ENCODE results near the gene SPEG.

SPEG gene

DNA sequence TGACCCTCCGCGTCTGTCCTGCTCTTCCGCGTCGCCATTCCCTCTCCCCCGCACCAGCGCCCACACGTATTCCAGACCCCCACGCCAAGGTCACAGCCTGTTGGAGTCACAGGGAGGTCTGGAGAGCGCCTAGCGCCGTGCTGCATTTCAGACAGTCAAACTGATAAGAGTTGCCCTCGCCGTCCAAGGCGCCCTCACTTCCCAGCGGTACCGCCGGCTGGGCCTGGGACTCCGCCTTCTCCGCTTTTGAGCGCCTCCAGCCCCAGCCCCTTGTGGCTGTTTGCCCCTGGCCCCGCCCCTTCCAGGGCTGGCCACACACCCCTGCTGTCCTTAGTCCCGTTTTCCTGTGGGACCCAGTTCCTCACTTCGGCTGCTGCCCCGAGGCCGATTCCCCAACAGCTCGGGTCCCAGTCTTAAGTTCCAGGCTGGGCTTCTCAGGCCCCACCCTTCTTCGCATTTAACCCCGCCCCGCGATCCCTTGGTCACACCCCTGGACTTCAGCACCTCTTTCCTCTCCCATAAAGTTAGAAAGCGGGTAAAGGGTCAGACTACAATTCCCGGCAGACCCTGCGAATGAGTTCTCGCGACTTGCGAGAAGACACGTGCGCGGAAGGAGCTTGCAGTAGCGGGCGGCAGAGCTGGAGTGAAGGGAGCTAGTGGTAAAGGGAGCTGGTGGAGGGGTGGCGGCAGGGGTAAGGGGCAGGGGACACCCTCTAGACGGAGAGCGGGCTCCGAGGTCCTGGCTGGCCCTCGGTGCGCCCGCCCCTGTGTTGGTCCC is 63.8 kb downstream of the SPEG start, which contains the start of gene GMPPA:
GMPPA (plus strand) TSS at position 612 of the 778 bp plus-strand sequence. CDS start 1,085 bp downstream, outside the sequence.
- TF ChIP-seq, protein P1, sequence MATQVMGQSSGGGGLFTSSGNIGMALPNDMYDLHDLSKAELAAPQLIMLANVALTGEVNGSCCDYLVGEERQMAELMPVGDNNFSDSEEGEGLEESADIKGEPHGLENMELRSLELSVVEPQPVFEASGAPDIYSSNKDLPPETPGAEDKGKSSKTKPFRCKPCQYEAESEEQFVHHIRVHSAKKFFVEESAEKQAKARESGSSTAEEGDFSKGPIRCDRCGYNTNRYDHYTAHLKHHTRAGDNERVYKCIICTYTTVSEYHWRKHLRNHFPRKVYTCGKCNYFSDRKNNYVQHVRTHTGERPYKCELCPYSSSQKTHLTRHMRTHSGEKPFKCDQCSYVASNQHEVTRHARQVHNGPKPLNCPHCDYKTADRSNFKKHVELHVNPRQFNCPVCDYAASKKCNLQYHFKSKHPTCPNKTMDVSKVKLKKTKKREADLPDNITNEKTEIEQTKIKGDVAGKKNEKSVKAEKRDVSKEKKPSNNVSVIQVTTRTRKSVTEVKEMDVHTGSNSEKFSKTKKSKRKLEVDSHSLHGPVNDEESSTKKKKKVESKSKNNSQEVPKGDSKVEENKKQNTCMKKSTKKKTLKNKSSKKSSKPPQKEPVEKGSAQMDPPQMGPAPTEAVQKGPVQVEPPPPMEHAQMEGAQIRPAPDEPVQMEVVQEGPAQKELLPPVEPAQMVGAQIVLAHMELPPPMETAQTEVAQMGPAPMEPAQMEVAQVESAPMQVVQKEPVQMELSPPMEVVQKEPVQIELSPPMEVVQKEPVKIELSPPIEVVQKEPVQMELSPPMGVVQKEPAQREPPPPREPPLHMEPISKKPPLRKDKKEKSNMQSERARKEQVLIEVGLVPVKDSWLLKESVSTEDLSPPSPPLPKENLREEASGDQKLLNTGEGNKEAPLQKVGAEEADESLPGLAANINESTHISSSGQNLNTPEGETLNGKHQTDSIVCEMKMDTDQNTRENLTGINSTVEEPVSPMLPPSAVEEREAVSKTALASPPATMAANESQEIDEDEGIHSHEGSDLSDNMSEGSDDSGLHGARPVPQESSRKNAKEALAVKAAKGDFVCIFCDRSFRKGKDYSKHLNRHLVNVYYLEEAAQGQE (IDR thresholded peaks at IDR 0.05; ENCODE audit: low read depth): no peak
- TF ChIP-seq CREB1 (IDR thresholded peaks at IDR 0.05; ENCODE audit: low read depth) (0 out of 2 replicates have a peak, but pooled peaks have one; percentile 14), EP300 (IDR thresholded peaks at IDR 0.05; ENCODE audit: borderline replicate concordance) (no peak), TEAD4 (IDR thresholded peaks at IDR 0.05) (no peak; the same call in 1 of the 2 replicates), TAF1 (IDR thresholded peaks at IDR 0.05; ENCODE audit: low read depth) (peak; percentile 68), ZBTB7A (IDR thresholded peaks at IDR 0.05; ENCODE audit: low read depth) (no peak; the same call in 1 of the 2 replicates), TCF12 (IDR thresholded peaks at IDR 0.05; ENCODE audit: low read depth) (peak; percentile 25; the same call in 1 of the 2 replicates), FOXM1 (IDR thresholded peaks at IDR 0.05; ENCODE audit: borderline replicate concordance, low read depth) (no peak), YY1 (IDR thresholded peaks at IDR 0.05; ENCODE audit: low read depth) (no peak), EGR1 (IDR thresholded peaks at IDR 0.05) (no peak), CEBPB (IDR thresholded peaks at IDR 0.05) (no peak), NFIC (IDR thresholded peaks at IDR 0.05) (no peak), RAD21 (IDR thresholded peaks at IDR 0.05; ENCODE audit: low read depth) (no peak)
- TF ChIP-seq, protein P2, sequence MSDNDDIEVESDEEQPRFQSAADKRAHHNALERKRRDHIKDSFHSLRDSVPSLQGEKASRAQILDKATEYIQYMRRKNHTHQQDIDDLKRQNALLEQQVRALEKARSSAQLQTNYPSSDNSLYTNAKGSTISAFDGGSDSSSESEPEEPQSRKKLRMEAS (IDR thresholded peaks at IDR 0.05): peak; percentile 51
- TF ChIP-seq, protein P3, sequence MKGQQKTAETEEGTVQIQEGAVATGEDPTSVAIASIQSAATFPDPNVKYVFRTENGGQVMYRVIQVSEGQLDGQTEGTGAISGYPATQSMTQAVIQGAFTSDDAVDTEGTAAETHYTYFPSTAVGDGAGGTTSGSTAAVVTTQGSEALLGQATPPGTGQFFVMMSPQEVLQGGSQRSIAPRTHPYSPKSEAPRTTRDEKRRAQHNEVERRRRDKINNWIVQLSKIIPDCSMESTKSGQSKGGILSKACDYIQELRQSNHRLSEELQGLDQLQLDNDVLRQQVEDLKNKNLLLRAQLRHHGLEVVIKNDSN (IDR thresholded peaks at IDR 0.05): peak; percentile 93

DNA sequence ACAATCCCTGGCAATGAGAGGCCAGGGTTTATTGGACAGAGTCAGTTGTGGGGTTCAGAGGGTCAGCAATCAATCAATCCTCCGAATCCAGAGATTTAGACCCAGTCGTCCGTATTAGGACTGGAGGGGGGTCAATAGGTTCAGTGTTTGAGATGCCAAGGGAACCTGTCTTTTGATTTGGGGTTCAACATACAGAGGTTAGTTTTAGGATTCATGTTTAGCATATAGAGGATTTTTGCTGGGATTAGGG is 64.3 kb downstream of the SPEG start:
- no peak for TF ChIP-seq TEAD4 (IDR thresholded peaks at IDR 0.05)
- no peak for TF ChIP-seq FOXM1 (IDR thresholded peaks at IDR 0.05; ENCODE audit: borderline replicate concordance, low read depth)
- no peak for TF ChIP-seq CREB1 (IDR thresholded peaks at IDR 0.05; ENCODE audit: low read depth)
- TF ChIP-seq NFIC (IDR thresholded peaks at IDR 0.05): no peak
- no peak for TF ChIP-seq YY1 (IDR thresholded peaks at IDR 0.05; ENCODE audit: low read depth)
- TF ChIP-seq, protein P2 (IDR thresholded peaks at IDR 0.05): no peak
- TF ChIP-seq CEBPB (IDR thresholded peaks at IDR 0.05): no peak
- no peak for TF ChIP-seq ZBTB7A (IDR thresholded peaks at IDR 0.05; ENCODE audit: low read depth)
- TF ChIP-seq, protein P3 (IDR thresholded peaks at IDR 0.05): no peak
- TF ChIP-seq, protein P1 (IDR thresholded peaks at IDR 0.05; ENCODE audit: low read depth): no peak
- no peak for TF ChIP-seq TAF1 (IDR thresholded peaks at IDR 0.05; ENCODE audit: low read depth)
- TF ChIP-seq TCF12 (IDR thresholded peaks at IDR 0.05; ENCODE audit: low read depth): no peak
- TF ChIP-seq EGR1 (IDR thresholded peaks at IDR 0.05): no peak
- TF ChIP-seq EP300 (IDR thresholded peaks at IDR 0.05; ENCODE audit: borderline replicate concordance): no peak
- no peak for TF ChIP-seq RAD21 (IDR thresholded peaks at IDR 0.05; ENCODE audit: low read depth)

DNA sequence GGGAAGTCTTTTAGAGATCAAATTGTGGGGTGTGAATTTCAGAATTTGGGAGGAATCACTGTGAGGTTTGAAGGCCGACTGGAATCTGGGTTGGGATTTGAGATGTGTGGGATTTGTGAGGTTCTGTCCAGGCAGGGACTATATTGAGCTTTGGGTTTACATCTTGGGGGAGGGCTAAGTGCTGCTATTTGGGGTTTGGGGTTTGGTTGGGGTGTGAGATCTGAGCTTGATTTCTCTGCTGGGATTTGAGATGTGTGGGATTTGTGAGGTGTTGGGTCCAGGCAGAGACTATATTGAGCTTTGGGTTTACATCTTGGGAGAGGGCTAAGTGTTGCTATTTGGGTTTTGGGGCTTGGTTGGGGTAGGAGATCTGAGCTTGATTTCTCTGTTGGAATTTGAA is 64.9 kb downstream of the SPEG start:
- TF ChIP-seq ZBTB7A (IDR thresholded peaks at IDR 0.05; ENCODE audit: low read depth) (no peak), TEAD4 (IDR thresholded peaks at IDR 0.05) (no peak)

DNA sequence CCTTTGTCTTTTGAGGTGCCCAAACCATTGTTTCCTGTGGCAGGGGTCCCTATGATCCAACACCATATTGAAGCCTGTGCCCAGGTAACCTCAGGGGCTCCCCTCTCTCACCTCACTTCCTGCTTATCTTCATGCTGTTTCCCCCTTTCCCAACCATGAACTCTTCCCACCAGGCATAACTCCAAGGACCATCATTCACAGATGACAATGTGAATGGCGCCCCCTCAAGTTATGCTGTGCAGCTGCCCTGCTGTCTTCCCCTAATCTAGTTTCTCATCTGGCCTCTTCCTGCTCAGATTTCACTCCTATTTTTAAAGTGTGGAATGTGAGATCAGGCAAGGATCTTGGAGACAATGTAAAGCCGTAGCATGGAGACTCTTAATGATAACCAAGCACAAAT is 65.5 kb downstream of the SPEG start:
- TF ChIP-seq RAD21 (IDR thresholded peaks at IDR 0.05; ENCODE audit: low read depth) (no peak), TEAD4 (IDR thresholded peaks at IDR 0.05) (no peak), FOXM1 (IDR thresholded peaks at IDR 0.05; ENCODE audit: borderline replicate concordance, low read depth) (no peak), TCF12 (IDR thresholded peaks at IDR 0.05; ENCODE audit: low read depth) (no peak), EP300 (IDR thresholded peaks at IDR 0.05; ENCODE audit: borderline replicate concordance) (no peak), ZBTB7A (IDR thresholded peaks at IDR 0.05; ENCODE audit: low read depth) (no peak), EGR1 (IDR thresholded peaks at IDR 0.05) (no peak), CEBPB (IDR thresholded peaks at IDR 0.05) (no peak), TAF1 (IDR thresholded peaks at IDR 0.05; ENCODE audit: low read depth) (no peak), YY1 (IDR thresholded peaks at IDR 0.05; ENCODE audit: low read depth) (no peak), NFIC (IDR thresholded peaks at IDR 0.05) (no peak), CREB1 (IDR thresholded peaks at IDR 0.05; ENCODE audit: low read depth) (no peak)
- TF ChIP-seq, protein P2 (IDR thresholded peaks at IDR 0.05): no peak
- TF ChIP-seq, protein P1 (IDR thresholded peaks at IDR 0.05; ENCODE audit: low read depth): no peak
- TF ChIP-seq, protein P3 (IDR thresholded peaks at IDR 0.05): no peak
